Endodermal cell (in vitro differentiated cells): ENCODE measurements around the gene TXNL4B. TPM values are rescaled to one million over a fixed set of nuclear protein-coding genes. Genes with fewer than 3 reads are reported as not detected.

Source experiments
- DNase-seq: peaks from one replicate; pipeline ENCODE4 v3.0.0-alpha.2; 2017
- H3K27ac ChIP-seq: 2 replicates; pipeline ENCODE4 v1.5.1; 2013; ENCODE audit warnings: mild to moderate bottlenecking, low read depth, low read length, moderate library complexity
- H3K27me3 ChIP-seq: 2 replicates; pipeline ENCODE4 v1.6.1; 2013; ENCODE audit warnings: mild to moderate bottlenecking, low read length, moderate library complexity; ENCODE audit not compliant: insufficient read depth, control insufficient read depth, poor library complexity, severe bottlenecking
- H3K36me3 ChIP-seq: 2 replicates; pipeline ENCODE4 v1.7.0; 2013; ENCODE audit warnings: mild to moderate bottlenecking, low read length, moderate library complexity; ENCODE audit not compliant: control insufficient read depth, insufficient read depth
- H3K4me1 ChIP-seq: one replicate; pipeline ENCODE4 v1.7.0; 2013; ENCODE audit warnings: low read length; ENCODE audit not compliant: control insufficient read depth, insufficient read depth
- H3K4me3 ChIP-seq: 2 replicates; pipeline ENCODE4 v1.5.1; 2013; ENCODE audit warnings: mild to moderate bottlenecking, low read length, moderate library complexity
- H3K9ac ChIP-seq: 2 replicates; pipeline ENCODE4 v1.6.1; 2013; ENCODE audit warnings: mild to moderate bottlenecking, low read length, moderate library complexity; ENCODE audit not compliant: poor library complexity, severe bottlenecking; ENCODE audit errors: extremely low read depth
- H3K9me3 ChIP-seq: 2 replicates; pipeline ENCODE4 v1.6.1; 2013; ENCODE audit warnings: mild to moderate bottlenecking, low read length, moderate library complexity; ENCODE audit not compliant: control insufficient read depth
- H3K27ac Mint-ChIP-seq: 2 replicates; pipeline ENCODE4 v1.8.0; 2020; ENCODE audit warnings: mixed read lengths
- H3K27me3 Mint-ChIP-seq: 2 replicates; pipeline ENCODE4 v1.8.0; 2021; ENCODE audit warnings: mild to moderate bottlenecking, mixed read lengths; ENCODE audit not compliant: insufficient read depth
- H3K36me3 Mint-ChIP-seq: 2 replicates; pipeline ENCODE4 v1.8.0; 2020; ENCODE audit warnings: low read depth, mixed read lengths
- H3K4me1 Mint-ChIP-seq: 2 replicates; pipeline ENCODE4 v1.8.0; 2020; ENCODE audit warnings: mixed read lengths
- H3K4me3 Mint-ChIP-seq: 2 replicates; pipeline ENCODE4 v1.8.0; 2020; ENCODE audit warnings: mild to moderate bottlenecking, moderate library complexity, mixed read lengths
- H3K9me3 Mint-ChIP-seq: 2 replicates; pipeline ENCODE4 v1.8.0; 2020; ENCODE audit warnings: mild to moderate bottlenecking, mixed read lengths
- WGBS, 2 experiments: methylation state at CpG; one replicate each; pipeline versions ENCODE4 v1.1.5 to v1.1.7; 2013; ENCODE audit warnings: missing lambda C conversion rate in 2 of 2, mixed read lengths in 1 of 2; ENCODE audit not compliant: insufficient coverage in 1 of 2, insufficient read length in 1 of 2; 5-methylcytosine and 5-hydroxymethylcytosine counted together
- total RNA-seq, 2 donors: library from RNA; stranded (reverse); fragmentation: NEBNext Ultra II Directional in 1 of 2; extraction: Animal tissue kit (Norgen Biotek cat#: 25700) in 1 of 2; gene quantifications; 2 replicates in 1 of 2; 3 replicates in 1 of 2; pipeline ENCODE4 v1.2.1, GENCODE V29; 2021
- TF ChIP-seq, protein P1 (sequence below): fragments of 200-600 bp; sonication (generic); conservative IDR thresholded peaks from 2 replicates; pipeline ENCODE4 v1.5.0; 2021; ENCODE audit warnings: antibody characterized with exemption, mild to moderate bottlenecking

The TXNL4B gene
- total RNA-seq, 2 donors from 2014 or later: 10.6 to 13.1 TPM

DNA sequence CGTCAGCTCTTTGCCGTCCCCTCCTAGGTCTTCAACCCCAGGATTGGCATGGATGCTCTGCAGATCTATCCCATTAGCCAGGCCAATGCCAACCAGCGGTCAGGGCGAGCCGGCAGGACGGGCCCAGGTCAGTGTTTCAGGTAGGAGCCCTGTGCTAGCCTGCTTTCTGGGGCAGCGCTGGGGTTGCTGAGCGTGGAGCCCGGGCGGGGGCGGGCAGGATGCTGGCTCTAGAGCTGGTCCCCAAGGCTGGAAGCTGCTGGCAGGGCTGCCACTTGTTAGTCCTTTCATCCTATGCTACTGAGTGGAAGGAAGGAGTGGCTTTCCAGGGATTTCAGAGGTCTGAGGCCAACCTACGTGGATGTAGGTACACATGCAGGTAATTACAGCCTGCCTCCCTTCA, 12.6 kb upstream of the TXNL4B start:
- H3K27ac ChIP-seq: no peak overlapping the region
- H3K4me3 ChIP-seq: no peak overlapping the region
- H3K4me1 ChIP-seq: no peaks in the 10 kb centered on the region
- Mint-ChIP-seq H3K4me1 (no peaks in the 10 kb centered on the region), H3K27ac (no peak overlapping the region), H3K4me3 (no peak overlapping the region), H3K36me3 (peaks cover 97% of the 10 kb centered on the region), H3K9me3 (no peaks in the 10 kb centered on the region), H3K27me3 (no peaks in the 10 kb centered on the region)
- no peak overlapping the region for H3K9ac ChIP-seq
- DNase-seq: no peak
- 94 to 98% methylated on average over 9 to 12 of the region's 12 CpGs for WGBS, 2 experiments
- H3K27me3 ChIP-seq: no peaks in the 10 kb centered on the region
- H3K36me3 ChIP-seq: peaks cover 94% of the 10 kb centered on the region
- H3K9me3 ChIP-seq: no peaks in the 10 kb centered on the region
- TF ChIP-seq, protein P1, sequence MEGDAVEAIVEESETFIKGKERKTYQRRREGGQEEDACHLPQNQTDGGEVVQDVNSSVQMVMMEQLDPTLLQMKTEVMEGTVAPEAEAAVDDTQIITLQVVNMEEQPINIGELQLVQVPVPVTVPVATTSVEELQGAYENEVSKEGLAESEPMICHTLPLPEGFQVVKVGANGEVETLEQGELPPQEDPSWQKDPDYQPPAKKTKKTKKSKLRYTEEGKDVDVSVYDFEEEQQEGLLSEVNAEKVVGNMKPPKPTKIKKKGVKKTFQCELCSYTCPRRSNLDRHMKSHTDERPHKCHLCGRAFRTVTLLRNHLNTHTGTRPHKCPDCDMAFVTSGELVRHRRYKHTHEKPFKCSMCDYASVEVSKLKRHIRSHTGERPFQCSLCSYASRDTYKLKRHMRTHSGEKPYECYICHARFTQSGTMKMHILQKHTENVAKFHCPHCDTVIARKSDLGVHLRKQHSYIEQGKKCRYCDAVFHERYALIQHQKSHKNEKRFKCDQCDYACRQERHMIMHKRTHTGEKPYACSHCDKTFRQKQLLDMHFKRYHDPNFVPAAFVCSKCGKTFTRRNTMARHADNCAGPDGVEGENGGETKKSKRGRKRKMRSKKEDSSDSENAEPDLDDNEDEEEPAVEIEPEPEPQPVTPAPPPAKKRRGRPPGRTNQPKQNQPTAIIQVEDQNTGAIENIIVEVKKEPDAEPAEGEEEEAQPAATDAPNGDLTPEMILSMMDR: no peak

DNA sequence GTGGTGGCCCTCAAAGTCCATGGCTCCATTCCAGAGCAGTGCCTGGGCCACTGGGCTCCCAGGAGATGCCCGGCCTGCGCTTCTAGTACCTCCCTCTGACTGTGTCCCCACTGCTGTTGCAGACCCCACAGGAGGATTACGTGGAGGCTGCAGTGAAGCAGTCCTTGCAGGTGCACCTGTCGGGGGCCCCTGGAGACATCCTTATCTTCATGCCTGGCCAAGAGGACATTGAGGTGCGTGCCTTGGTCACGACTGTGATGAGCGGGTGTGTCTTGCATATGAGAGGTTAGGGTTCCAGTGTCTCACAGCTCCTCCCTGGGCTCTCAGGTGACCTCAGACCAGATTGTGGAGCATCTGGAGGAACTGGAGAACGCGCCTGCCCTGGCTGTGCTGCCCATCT, 11.5 kb upstream of the TXNL4B start:
- H3K9me3 ChIP-seq: no peaks in the 10 kb centered on the region
- no peaks in the 10 kb centered on the region for H3K27me3 Mint-ChIP-seq
- DNase-seq: no peak
- H3K27me3 ChIP-seq: no peaks in the 10 kb centered on the region
- peaks cover 94% of the 10 kb centered on the region for H3K36me3 ChIP-seq
- H3K4me1 ChIP-seq: no peaks in the 10 kb centered on the region
- H3K4me3 ChIP-seq: no peak overlapping the region
- peaks cover 97% of the 10 kb centered on the region for H3K36me3 Mint-ChIP-seq
- no peaks in the 10 kb centered on the region for H3K9me3 Mint-ChIP-seq
- no peak overlapping the region for H3K27ac Mint-ChIP-seq
- TF ChIP-seq, protein P1: no peak
- no peak overlapping the region for H3K27ac ChIP-seq
- H3K9ac ChIP-seq: no peak overlapping the region
- WGBS, 2 experiments: 89 to 92% methylated on average over 4 to 9 of the region's 9 CpGs
- H3K4me3 Mint-ChIP-seq: no peak overlapping the region
- no peaks in the 10 kb centered on the region for H3K4me1 Mint-ChIP-seq

DNA sequence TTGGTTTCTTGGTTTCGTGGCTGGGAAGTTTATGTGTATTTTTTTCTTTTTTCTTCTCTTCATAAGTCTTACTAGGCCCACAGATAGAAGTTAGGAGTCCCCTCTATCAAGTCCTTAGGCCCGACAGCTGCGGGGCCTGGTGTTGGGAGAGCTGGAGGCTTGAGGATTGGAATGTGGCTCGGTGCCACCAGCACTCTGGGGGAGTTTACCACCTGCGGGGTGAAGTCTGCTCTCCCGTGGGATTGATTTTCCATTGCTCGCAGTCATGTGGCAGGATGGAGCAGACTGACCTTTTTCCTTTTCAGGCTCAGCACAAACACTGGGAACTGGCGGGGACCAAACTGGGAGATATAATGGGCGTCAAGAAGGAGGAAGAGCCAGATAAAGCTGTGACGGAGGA, 7.8 kb upstream of the TXNL4B start:
- no peak for DNase-seq
- no peak overlapping the region for H3K27ac ChIP-seq
- H3K27me3 ChIP-seq: no peaks in the 10 kb centered on the region
- no peaks in the 10 kb centered on the region for H3K4me1 ChIP-seq
- Mint-ChIP-seq H3K27me3 (no peaks in the 10 kb centered on the region), H3K9me3 (no peaks in the 10 kb centered on the region), H3K27ac (no peak overlapping the region), H3K4me1 (no peaks in the 10 kb centered on the region), H3K4me3 (no peak overlapping the region), H3K36me3 (peaks cover 89% of the 10 kb centered on the region)
- peaks cover 99% of the 10 kb centered on the region for H3K36me3 ChIP-seq
- no peak overlapping the region for H3K9ac ChIP-seq
- TF ChIP-seq, protein P1: no peak
- H3K4me3 ChIP-seq: no peak overlapping the region
- H3K9me3 ChIP-seq: no peaks in the 10 kb centered on the region
- WGBS, 2 experiments: 95 to 98% methylated on average over 9 of the region's 10 CpGs
